NT2/D1 (cell line): ENCODE results near the gene LRP11.

ENCODE experiments used
- SUZ12 ChIP-seq: IDR thresholded peaks from 2 replicates; pipeline ENCODE4 v1.6.1; 2011; ENCODE audit not compliant: insufficient read length, insufficient read depth; ENCODE audit errors: extremely low read depth
- YY1 ChIP-seq: IDR thresholded peaks from 2 replicates; pipeline ENCODE4 v1.6.1; 2011; ENCODE audit not compliant: insufficient read length, insufficient read depth

GRCh38 chr6:149782337-149782736 lies 81.8 kb downstream of the LRP11 start:
- no peak for TF ChIP-seq YY1
- no peak for TF ChIP-seq SUZ12
